ENCODE measurements around the gene LRRN2. TPM values are rescaled to one million over a fixed set of nuclear protein-coding genes. Genes with fewer than 3 reads are reported as not detected.

The LRRN2 gene
- total RNA-seq, 1 experiment from 2014 or later, result 2.0 TPM

GRCh38 chr1:204621996-204622395, 63.5 kb downstream of the LRRN2 start:
- Histone ChIP-seq H3K27me3 (ENCODE audit: control insufficient read depth, insufficient read depth, low read length) (no peaks in the 10 kb centered on the region), H3K27ac (ENCODE audit: low read length) (no peak overlapping the region), H3K36me3 (ENCODE audit: control insufficient read depth, insufficient read depth, low read length) (no peaks in the 10 kb centered on the region), H3K9me3 (ENCODE audit: control insufficient read depth, insufficient read depth, low read depth, low read length) (no peaks in the 10 kb centered on the region), H3K4me1 (ENCODE audit: control insufficient read depth, insufficient read depth, low read length) (peaks cover 16% of the 10 kb centered on the region), H3K4me3 (ENCODE audit: low read depth in 2 of 2, low read length in 2 of 2) (no peak overlapping the region)
- in situ Hi-C loops (cut with HindIII; ENCODE audit: low pct_unique_long_range_greater_than_20kb, low sequenced_read_pairs), result no loop called here
- POLR2A ChIA-PET, result no interaction called here
- intact Hi-C loops (cut with micrococcal nuclease; ENCODE audit: unreplicated experiment), result no loop called here
- DNase-seq (ENCODE audit: low read depth, low spot score), result no peak
- BruUV-seq (replicated peaks), result no TSS peak
- TF ChIP-seq SIN3A (IDR thresholded peaks at IDR 0.05; ENCODE audit: borderline replicate concordance, insufficient read depth, low read depth, low read length), result no peak
- TF ChIP-seq POLR2AphosphoS5 (IDR thresholded peaks at IDR 0.05; ENCODE audit: low read depth, low read length), result no peak
- no peak for ATAC-seq
- CTCF ChIA-PET, result no interaction called here

DNA sequence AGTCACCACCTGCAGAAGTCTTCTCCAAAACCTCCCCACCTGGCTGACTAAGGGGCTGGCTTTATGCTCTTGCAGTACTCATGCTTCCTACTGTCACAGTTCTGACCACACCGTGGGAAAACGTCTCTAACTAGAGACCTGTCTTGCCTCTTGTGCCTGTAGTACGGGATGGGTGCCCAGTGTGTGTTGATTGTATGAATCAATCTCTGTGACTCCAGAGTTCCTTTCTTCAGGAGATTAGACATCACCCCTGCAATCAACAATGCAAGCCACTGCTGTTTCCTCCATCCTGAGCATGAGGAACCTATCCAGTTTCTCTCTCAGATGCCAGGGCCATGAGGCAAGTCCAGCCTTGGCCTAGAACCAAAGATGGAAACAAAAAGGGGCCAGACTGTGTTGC, 64.1 kb downstream of the LRRN2 start:
- H3K9me3 ChIP-seq (ENCODE audit: control insufficient read depth, insufficient read depth, low read depth, low read length), result no peaks in the 10 kb centered on the region
- in situ Hi-C loops (cut with HindIII; ENCODE audit: low pct_unique_long_range_greater_than_20kb, low sequenced_read_pairs) (no loop called here), intact Hi-C loops (cut with micrococcal nuclease; ENCODE audit: unreplicated experiment) (no loop called here)
- BruUV-seq (replicated peaks), result no TSS peak
- H3K27ac ChIP-seq (ENCODE audit: low read length), result no peak overlapping the region
- peaks cover 16% of the 10 kb centered on the region for H3K4me1 ChIP-seq (ENCODE audit: control insufficient read depth, insufficient read depth, low read length)
- ChIA-PET POLR2A (no interaction called here), CTCF (no interaction called here)
- no peaks in the 10 kb centered on the region for H3K36me3 ChIP-seq (ENCODE audit: control insufficient read depth, insufficient read depth, low read length)
- no peak for DNase-seq (ENCODE audit: low read depth, low spot score)
- no peak overlapping the region for H3K4me3 ChIP-seq (ENCODE audit: low read depth in 2 of 2, low read length in 2 of 2)
- TF ChIP-seq POLR2AphosphoS5 (IDR thresholded peaks at IDR 0.05; ENCODE audit: low read depth, low read length) (no peak), CTCF (IDR thresholded peaks at IDR 0.05) (no peak), TCF7L2 (IDR thresholded peaks at IDR 0.05; ENCODE audit: low read depth, low read length) (no peak), SIN3A (IDR thresholded peaks at IDR 0.05; ENCODE audit: borderline replicate concordance, insufficient read depth, low read depth, low read length) (no peak)
- TF ChIP-seq, protein P1, sequence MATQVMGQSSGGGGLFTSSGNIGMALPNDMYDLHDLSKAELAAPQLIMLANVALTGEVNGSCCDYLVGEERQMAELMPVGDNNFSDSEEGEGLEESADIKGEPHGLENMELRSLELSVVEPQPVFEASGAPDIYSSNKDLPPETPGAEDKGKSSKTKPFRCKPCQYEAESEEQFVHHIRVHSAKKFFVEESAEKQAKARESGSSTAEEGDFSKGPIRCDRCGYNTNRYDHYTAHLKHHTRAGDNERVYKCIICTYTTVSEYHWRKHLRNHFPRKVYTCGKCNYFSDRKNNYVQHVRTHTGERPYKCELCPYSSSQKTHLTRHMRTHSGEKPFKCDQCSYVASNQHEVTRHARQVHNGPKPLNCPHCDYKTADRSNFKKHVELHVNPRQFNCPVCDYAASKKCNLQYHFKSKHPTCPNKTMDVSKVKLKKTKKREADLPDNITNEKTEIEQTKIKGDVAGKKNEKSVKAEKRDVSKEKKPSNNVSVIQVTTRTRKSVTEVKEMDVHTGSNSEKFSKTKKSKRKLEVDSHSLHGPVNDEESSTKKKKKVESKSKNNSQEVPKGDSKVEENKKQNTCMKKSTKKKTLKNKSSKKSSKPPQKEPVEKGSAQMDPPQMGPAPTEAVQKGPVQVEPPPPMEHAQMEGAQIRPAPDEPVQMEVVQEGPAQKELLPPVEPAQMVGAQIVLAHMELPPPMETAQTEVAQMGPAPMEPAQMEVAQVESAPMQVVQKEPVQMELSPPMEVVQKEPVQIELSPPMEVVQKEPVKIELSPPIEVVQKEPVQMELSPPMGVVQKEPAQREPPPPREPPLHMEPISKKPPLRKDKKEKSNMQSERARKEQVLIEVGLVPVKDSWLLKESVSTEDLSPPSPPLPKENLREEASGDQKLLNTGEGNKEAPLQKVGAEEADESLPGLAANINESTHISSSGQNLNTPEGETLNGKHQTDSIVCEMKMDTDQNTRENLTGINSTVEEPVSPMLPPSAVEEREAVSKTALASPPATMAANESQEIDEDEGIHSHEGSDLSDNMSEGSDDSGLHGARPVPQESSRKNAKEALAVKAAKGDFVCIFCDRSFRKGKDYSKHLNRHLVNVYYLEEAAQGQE (IDR thresholded peaks at IDR 0.05; ENCODE audit: insufficient read depth in 1 of 2, low read depth in 2 of 2, low read length in 1 of 2), result no peak
- H3K27me3 ChIP-seq (ENCODE audit: control insufficient read depth, insufficient read depth, low read length), result no peaks in the 10 kb centered on the region
- no peak for ATAC-seq

GRCh38 chr1:204619721-204620120, 65.8 kb downstream of the LRRN2 start:
- in situ Hi-C loops (cut with HindIII; ENCODE audit: low pct_unique_long_range_greater_than_20kb, low sequenced_read_pairs) (no loop called here), intact Hi-C loops (cut with micrococcal nuclease; ENCODE audit: unreplicated experiment) (no loop called here)
- Histone ChIP-seq H3K9me3 (ENCODE audit: control insufficient read depth, insufficient read depth, low read depth, low read length) (no peaks in the 10 kb centered on the region), H3K36me3 (ENCODE audit: control insufficient read depth, insufficient read depth, low read length) (no peaks in the 10 kb centered on the region), H3K4me1 (ENCODE audit: control insufficient read depth, insufficient read depth, low read length) (peaks cover 16% of the 10 kb centered on the region), H3K27ac (ENCODE audit: low read length) (no peak overlapping the region), H3K4me3 (ENCODE audit: low read depth in 2 of 2, low read length in 2 of 2) (no peak overlapping the region), H3K27me3 (ENCODE audit: control insufficient read depth, insufficient read depth, low read length) (no peaks in the 10 kb centered on the region)
- BruUV-seq (replicated peaks), result no TSS peak
- ChIA-PET CTCF (no interaction called here), POLR2A (no interaction called here)
- TF ChIP-seq SIN3A (IDR thresholded peaks at IDR 0.05; ENCODE audit: borderline replicate concordance, insufficient read depth, low read depth, low read length) (no peak), POLR2AphosphoS5 (IDR thresholded peaks at IDR 0.05; ENCODE audit: low read depth, low read length) (no peak), CTCF (IDR thresholded peaks at IDR 0.05) (no peak), TCF7L2 (IDR thresholded peaks at IDR 0.05; ENCODE audit: low read depth, low read length) (no peak)
- TF ChIP-seq, protein P1 (IDR thresholded peaks at IDR 0.05; ENCODE audit: insufficient read depth in 1 of 2, low read depth in 2 of 2, low read length in 1 of 2), result no peak
- DNase-seq (ENCODE audit: low read depth, low spot score), result no peak
- no peak for ATAC-seq
